Measurements from ENCODE around the gene PLPP3. TPM values are rescaled to one million over a fixed set of nuclear protein-coding genes. Genes with fewer than 3 reads are reported as not detected.

PLPP3 gene
- total RNA-seq, 1 donor from 2014 or later = 61.8 TPM

DNA sequence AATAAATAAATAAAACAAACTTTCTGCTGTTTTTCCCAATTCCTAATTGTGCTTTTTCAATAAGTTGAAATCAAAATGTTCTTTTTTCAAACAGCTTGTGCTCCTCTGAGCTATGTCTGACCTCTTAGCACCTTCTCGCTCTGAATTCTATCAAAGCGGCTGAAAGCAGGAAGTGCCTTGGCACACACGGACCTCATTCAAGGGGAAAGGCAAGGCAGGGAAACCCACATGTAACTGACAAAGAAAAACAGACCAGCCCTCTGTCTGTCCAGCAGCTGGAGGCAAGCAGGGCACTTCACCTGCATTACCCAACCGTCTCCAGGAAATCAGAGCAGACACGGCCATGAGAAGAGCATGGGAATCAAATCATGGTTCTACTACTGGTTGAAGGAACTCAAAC is 56.7 kb downstream of the PLPP3 start:
- Mint-ChIP-seq H3K9me3 (no peaks in the 10 kb centered on the region), H3K4me3 (no peak overlapping the region), H3K27ac (no peak overlapping the region), H3K36me3 (peaks cover 43% of the 10 kb centered on the region), H3K4me1 (peaks cover 39% of the 10 kb centered on the region), H3K27me3 (ENCODE audit: low read depth) (no peaks in the 10 kb centered on the region)
- DNase-seq (ENCODE audit: low spot score in 2 of 2, unreplicated experiment in 2 of 2) = no peak
- TF ChIP-seq, protein P1, sequence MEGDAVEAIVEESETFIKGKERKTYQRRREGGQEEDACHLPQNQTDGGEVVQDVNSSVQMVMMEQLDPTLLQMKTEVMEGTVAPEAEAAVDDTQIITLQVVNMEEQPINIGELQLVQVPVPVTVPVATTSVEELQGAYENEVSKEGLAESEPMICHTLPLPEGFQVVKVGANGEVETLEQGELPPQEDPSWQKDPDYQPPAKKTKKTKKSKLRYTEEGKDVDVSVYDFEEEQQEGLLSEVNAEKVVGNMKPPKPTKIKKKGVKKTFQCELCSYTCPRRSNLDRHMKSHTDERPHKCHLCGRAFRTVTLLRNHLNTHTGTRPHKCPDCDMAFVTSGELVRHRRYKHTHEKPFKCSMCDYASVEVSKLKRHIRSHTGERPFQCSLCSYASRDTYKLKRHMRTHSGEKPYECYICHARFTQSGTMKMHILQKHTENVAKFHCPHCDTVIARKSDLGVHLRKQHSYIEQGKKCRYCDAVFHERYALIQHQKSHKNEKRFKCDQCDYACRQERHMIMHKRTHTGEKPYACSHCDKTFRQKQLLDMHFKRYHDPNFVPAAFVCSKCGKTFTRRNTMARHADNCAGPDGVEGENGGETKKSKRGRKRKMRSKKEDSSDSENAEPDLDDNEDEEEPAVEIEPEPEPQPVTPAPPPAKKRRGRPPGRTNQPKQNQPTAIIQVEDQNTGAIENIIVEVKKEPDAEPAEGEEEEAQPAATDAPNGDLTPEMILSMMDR (IDR thresholded peaks at IDR 0.05; ENCODE audit: unreplicated experiment) = no peak

DNA sequence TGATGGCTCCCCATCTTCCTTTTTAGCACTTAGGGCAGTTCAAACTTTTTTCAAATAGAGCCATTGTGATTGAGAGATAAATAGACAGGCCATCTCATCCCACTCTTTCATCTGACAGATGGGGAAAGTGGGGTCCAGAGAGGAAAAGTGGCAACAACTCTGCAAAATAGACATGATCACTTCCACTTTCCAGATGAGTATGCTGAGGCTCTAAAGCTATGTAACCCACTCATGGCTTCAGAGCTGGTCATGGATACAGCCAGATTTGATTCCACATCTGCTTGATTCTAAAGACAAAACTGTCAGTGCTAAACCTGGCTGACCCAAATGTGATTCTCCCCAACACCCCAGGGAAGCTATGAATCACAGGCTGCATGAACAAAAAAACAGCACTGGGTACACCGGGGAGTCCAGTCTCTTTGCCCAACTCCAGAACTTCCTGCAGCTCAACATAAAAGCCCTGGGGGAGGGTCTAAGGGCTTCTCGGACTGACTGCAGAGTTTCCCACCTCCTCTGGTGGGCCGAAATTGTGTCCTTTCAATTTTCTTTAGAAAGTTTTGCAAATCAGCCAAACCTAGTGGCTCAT is 59.3 kb downstream of the PLPP3 start:
- Mint-ChIP-seq H3K27ac (no peak overlapping the region), H3K36me3 (peaks cover 44% of the 10 kb centered on the region), H3K27me3 (ENCODE audit: low read depth) (no peaks in the 10 kb centered on the region), H3K9me3 (no peaks in the 10 kb centered on the region), H3K4me1 (peaks cover 28% of the 10 kb centered on the region), H3K4me3 (no peak overlapping the region)
- TF ChIP-seq, protein P1 (IDR thresholded peaks at IDR 0.05; ENCODE audit: unreplicated experiment) = no peak
- no peak for DNase-seq (ENCODE audit: low spot score in 2 of 2, unreplicated experiment in 2 of 2)

DNA sequence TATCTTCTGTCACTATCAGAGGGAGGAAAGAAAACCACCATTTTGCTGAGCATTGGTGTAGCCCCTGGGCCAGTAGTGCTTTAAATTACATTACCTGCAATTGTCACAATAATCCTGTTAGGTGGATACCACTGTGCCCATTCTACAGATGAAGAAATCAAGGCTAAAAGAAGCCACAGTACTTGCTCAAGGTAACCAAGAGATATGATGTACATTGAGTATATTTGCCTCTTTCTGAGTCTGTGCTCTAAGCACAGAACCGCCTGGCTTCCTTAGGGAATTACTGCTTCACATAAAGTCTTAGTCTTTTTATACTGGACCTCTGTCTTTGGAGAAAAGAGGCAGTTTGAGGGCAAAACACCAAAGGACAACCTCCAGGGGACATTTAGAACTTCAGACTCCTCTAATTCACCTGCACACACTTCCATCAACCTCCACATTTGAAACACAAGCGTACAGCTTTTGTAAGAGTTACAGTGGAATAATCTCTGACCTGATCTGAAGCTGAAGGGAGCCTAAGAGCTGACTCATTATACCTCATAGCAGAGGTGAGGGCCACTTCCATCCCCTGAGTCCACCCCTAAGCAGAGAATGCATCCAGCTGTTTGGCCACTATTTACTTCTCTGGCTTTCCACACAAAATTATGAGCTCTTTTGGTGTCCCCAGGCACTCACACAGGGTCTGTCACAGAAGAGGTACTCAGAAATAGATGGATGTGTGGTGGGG is 61.8 kb downstream of the PLPP3 start:
- TF ChIP-seq, protein P1 (IDR thresholded peaks at IDR 0.05; ENCODE audit: unreplicated experiment) = no peak
- no peaks in the 10 kb centered on the region for H3K9me3 Mint-ChIP-seq
- no peaks in the 10 kb centered on the region for H3K27me3 Mint-ChIP-seq (ENCODE audit: low read depth)
- H3K36me3 Mint-ChIP-seq = peaks cover 34% of the 10 kb centered on the region
- H3K4me1 Mint-ChIP-seq = peaks cover 27% of the 10 kb centered on the region
- no peak overlapping the region for H3K4me3 Mint-ChIP-seq
- DNase-seq (ENCODE audit: low spot score in 2 of 2, unreplicated experiment in 2 of 2) = no peak
- peak overlapping the region; percentile 97 for H3K27ac Mint-ChIP-seq

DNA sequence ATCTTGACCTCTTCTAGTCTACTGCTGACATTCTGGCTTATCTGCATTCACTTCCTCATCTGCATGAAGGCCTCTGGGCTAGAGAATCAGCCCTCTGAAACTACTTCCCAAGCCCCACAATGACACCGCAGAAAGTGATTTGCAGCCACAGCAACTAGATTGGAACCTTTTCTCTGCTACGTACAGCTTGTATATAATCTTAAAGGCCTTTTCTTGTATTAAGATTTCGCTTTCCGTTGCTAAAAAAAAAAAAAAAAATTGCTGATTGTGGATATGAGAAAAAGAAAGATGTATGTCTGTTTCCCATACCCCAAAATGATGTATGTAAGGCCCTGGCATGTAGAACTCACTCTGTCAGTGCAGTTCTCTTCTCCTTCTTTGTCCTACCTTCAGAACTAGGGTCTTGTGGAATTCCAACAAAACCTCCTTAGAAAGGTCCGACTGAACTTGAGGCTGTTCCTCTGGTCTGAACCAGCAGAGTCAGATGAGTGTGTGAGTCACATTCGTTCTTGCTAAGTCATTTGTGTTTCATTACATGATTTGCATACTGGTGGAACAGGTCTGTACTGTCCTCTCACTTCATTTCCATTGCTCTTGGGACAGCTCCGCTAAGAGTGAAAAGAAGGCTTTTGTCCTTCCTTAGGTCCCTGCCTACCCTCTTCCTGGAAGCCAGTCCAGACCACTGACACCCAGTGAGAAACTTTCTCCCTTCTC is 62.7 kb downstream of the PLPP3 start:
- H3K4me3 Mint-ChIP-seq = peak overlapping the region; percentile 20
- peaks cover 31% of the 10 kb centered on the region for H3K36me3 Mint-ChIP-seq
- peak overlapping the region; percentile 97 for H3K27ac Mint-ChIP-seq
- no peaks in the 10 kb centered on the region for H3K9me3 Mint-ChIP-seq
- no peak for DNase-seq (ENCODE audit: low spot score in 2 of 2, unreplicated experiment in 2 of 2)
- H3K4me1 Mint-ChIP-seq = peaks cover 22% of the 10 kb centered on the region
- TF ChIP-seq, protein P1 (IDR thresholded peaks at IDR 0.05; ENCODE audit: unreplicated experiment) = no peak
- no peaks in the 10 kb centered on the region for H3K27me3 Mint-ChIP-seq (ENCODE audit: low read depth)

DNA sequence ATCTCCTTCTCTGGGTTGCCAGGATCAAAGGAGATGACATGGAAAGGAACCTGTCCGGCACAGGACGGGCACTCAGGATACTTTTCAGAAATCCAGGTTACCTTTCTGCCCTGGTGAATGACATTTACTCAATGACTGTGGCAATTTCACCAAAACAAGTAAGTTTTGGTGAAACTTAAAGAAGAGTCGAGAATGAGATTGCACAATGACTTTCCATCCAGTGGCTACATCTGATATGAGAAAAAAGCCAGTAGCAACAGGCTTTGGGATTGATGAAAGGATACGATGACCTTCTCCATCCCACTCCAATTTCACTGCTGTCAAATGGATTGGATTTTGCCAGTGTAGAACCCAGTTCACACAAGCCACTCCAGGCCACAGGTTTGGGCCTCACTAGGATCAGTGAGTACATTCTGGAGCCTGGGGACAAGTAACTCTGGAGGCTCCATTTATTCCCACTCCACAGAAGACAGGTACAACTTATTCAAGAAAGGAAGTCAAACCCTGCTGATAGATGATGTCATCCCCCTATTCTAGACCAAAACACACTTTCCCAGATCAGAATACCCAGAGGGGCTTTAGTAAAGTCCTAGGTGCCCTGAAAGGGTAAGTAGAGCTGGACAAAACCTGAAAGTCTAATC is 63.3 kb downstream of the PLPP3 start:
- peaks cover 32% of the 10 kb centered on the region for H3K36me3 Mint-ChIP-seq
- TF ChIP-seq, protein P1 (IDR thresholded peaks at IDR 0.05; ENCODE audit: unreplicated experiment) = no peak
- H3K27me3 Mint-ChIP-seq (ENCODE audit: low read depth) = no peaks in the 10 kb centered on the region
- no peak for DNase-seq (ENCODE audit: low spot score in 2 of 2, unreplicated experiment in 2 of 2)
- H3K4me1 Mint-ChIP-seq = peaks cover 17% of the 10 kb centered on the region
- no peaks in the 10 kb centered on the region for H3K9me3 Mint-ChIP-seq
- peak overlapping the region; percentile 97 for H3K27ac Mint-ChIP-seq
- H3K4me3 Mint-ChIP-seq = no peak overlapping the region
